Brain microvascular endothelial cell (primary cell): ENCODE data around the gene IMMP2L.

Experiments
- DNase-seq: peaks from one replicate; pipeline ENCODE4 v3.0.0-alpha.2; 2020
- H3K27ac ChIP-seq: fragments of 250-450 bp; sonication (Bioruptor Pico); 2 replicates; pipeline ENCODE4 v1.5.1; 2020; ENCODE audit warnings: mild to moderate bottlenecking, moderate library complexity
- H3K27me3 ChIP-seq: fragments of 250-450 bp; sonication (Bioruptor Pico); replicated peaks from 2 replicates; pipeline ENCODE4 v1.5.1; 2020; ENCODE audit warnings: mild to moderate bottlenecking
- H3K36me3 ChIP-seq: fragments of 250-450 bp; sonication (Bioruptor Pico); replicated peaks from 2 replicates; pipeline ENCODE4 v1.5.1; 2020; ENCODE audit warnings: mild to moderate bottlenecking
- H3K4me3 ChIP-seq: 2 replicates; pipeline ENCODE4 v1.5.1; 2011; ENCODE audit warnings: low read depth, mild to moderate bottlenecking, control low read depth, low read length, moderate library complexity
- CTCF ChIP-seq: IDR thresholded peaks from 2 replicates; pipeline ENCODE4 v1.5.1; 2011; ENCODE audit warnings: low read depth, mild to moderate bottlenecking, moderate library complexity, low read length, control low read depth, inconsistent platforms; ENCODE audit errors: missing control alignments
- in situ Hi-C: cut with HindIII; loops from 2 replicates; pipeline ENCODE4 v1.10.0; 2017; ENCODE audit warnings: low sequenced_read_pairs, low pct_ligation_motif_present

The IMMP2L gene

GRCh38 chr7:111560773-111561653, 1.3 kb downstream of the IMMP2L start:
- in situ Hi-C loops: no loop called here
- Histone ChIP-seq H3K27ac (peak overlapping the region; percentile 64), H3K27me3 (no peaks in the 10 kb centered on the region), H3K36me3 (no peaks in the 10 kb centered on the region), H3K4me3 (peak overlapping the region; percentile 74)
- no peak for TF ChIP-seq CTCF
- DNase-seq: peak; percentile 48

GRCh38 chr7:111558991-111559390, 3.3 kb downstream of the IMMP2L start:
- no peaks in the 10 kb centered on the region for H3K36me3 ChIP-seq
- no peak overlapping the region for H3K27ac ChIP-seq
- no peak for DNase-seq
- in situ Hi-C loops: no loop called here
- no peaks in the 10 kb centered on the region for H3K27me3 ChIP-seq
- TF ChIP-seq CTCF: no peak
- H3K4me3 ChIP-seq: no peak overlapping the region

GRCh38 chr7:111556977-111557376, 5.3 kb downstream of the IMMP2L start:
- in situ Hi-C loops: no loop called here
- no peaks in the 10 kb centered on the region for H3K27me3 ChIP-seq
- no peak for DNase-seq

GRCh38 chr7:111554086-111554485, 8.2 kb downstream of the IMMP2L start:
- TF ChIP-seq CTCF: no peak
- in situ Hi-C loops: no loop called here
- Histone ChIP-seq H3K36me3 (no peaks in the 10 kb centered on the region), H3K27me3 (no peaks in the 10 kb centered on the region), H3K27ac (no peak overlapping the region), H3K4me3 (no peak overlapping the region)
- DNase-seq: no peak

More at GRCh38 chr7:111556977-111557376, 5.3 kb downstream of the IMMP2L start:
- TF ChIP-seq CTCF: no peak
- Histone ChIP-seq H3K27ac (no peak overlapping the region), H3K36me3 (no peaks in the 10 kb centered on the region), H3K4me3 (no peak overlapping the region)

- no peak overlapping the region for H3K27ac ChIP-seq
- no peaks in the 10 kb centered on the region for H3K36me3 ChIP-seq
- in situ Hi-C loops: no loop called here
- H3K27me3 ChIP-seq: no peaks in the 10 kb centered on the region
- H3K4me3 ChIP-seq: no peak overlapping the region
- no peak for DNase-seq
- TF ChIP-seq CTCF: no peak
Observed at GRCh38 chr7:111541067-111541466, 21.2 kb downstream of the IMMP2L start.
